Pancreas (tissue), 10 donors: ENCODE measurements around the gene AZGP1. TPM values are rescaled to one million over a fixed set of nuclear protein-coding genes. Genes with fewer than 3 reads are reported as not detected.

Experiments used
- ATAC-seq, 4 donors: fragments of 200-7000 bp; cut with Tn5 transposase; one replicate each; pipeline versions ENCODE4 v1.8.0 to v1.9.1; 2020; ENCODE audit warnings: mild to moderate bottlenecking in 4 of 4, moderate library complexity in 4 of 4
- DNase-seq, 6 donors: peaks; one replicate each; pipeline ENCODE4 v3.0.0-alpha.2; 2020
- FAIRE-seq: peaks from 2 replicates; lab custom pipeline; 2012; peaks lifted over from hg19 to GRCh38; lab: Jason Lieb, UNC
- H3K27ac ChIP-seq, 4 donors: fragments of 200-600 bp; sonication (generic); 1 replicate in 3 of 4; 2 replicates in 1 of 4; pipeline versions ENCODE4 v1.5.0 to v1.8.0; 2020
- H3K27me3 ChIP-seq, 4 donors: fragments of 200-600 bp; one replicate each; pipeline ENCODE4 v1.8.0; 2021
- H3K36me3 ChIP-seq, 3 donors: fragments of 200-600 bp; sonication (generic) in 1 of 3; one replicate each; pipeline versions ENCODE4 v1.5.0 to v1.8.0; 2020 to 2021
- H3K4me1 ChIP-seq, 3 donors: fragments of 200-600 bp; one replicate each; pipeline ENCODE4 v1.8.0; 2021
- H3K4me3 ChIP-seq, 4 donors: fragments of 200-600 bp; sonication (generic) in 2 of 4; one replicate each; pipeline versions ENCODE4 v1.5.0 to v1.8.0; 2020 to 2021
- H3K9me3 ChIP-seq, 4 donors: fragments of 200-600 bp; one replicate each; pipeline ENCODE4 v1.8.0; 2021
- WGBS, 2 donors: extraction: QIAGEN DNeasy Blood & Tissue Kit; methylation state at CpG; one replicate each; pipeline ENCODE4 v1.1.7; 2013; 5-methylcytosine and 5-hydroxymethylcytosine counted together
- intact Hi-C, 3 donors: fragments of 100-400 bp; cut with DNase I; formaldehyde crosslinking; loops; one replicate each; pipeline versions ENCODE4 v1.11.1 to v1.14.2; 2022
- polyA plus RNA-seq, 2 donors: library from polyadenylated mRNA; stranded (reverse); fragments of 200-250 nt; gene quantifications; one replicate each; pipeline ENCODE4 v1.2.3, GENCODE V29; 2013
- total RNA-seq, 6 donors: library from RNA; stranded (reverse); fragmentation: NEBNext Ultra II Directional in 4 of 6; extraction: Animal tissue kit (Norgen Biotek cat#: 25700) in 4 of 6; gene quantifications; one replicate each; pipeline versions ENCODE4 v1.2.1 to v1.2.4, GENCODE V29; 2021 to 2023
- TF ChIP-seq, protein P1 (sequence below), 4 donors: fragments of 200-600 bp; sonication (generic) in 3 of 4; IDR thresholded peaks; one replicate each; pipeline versions ENCODE4 v1.5.0 to v1.8.0; 2021; ENCODE audit warnings: antibody characterized with exemption in 4 of 4
- donor health status: healthy with polysubstance abuse.
- donor health status: DM: no; HTN: no; CAD: no; lungs with moderate emphysema.
- donor health status: DM: no; HTN: no; CAD: no.
- donor health status: control.
- donor health status: control.
- donor health status: Bipolar disorder and iron deficiency.
- donor health status: DM: yes; HTN: yes; CAD: no.
- donor health status: DM: no; HTN: no; CAD: no.
- donor health status: DM: no; HTN: no; CAD: no.
- donor health status: DM: yes; HTN: yes; CAD: no.

AZGP1 gene
- total and polyA plus RNA-seq, 8 donors: 174 to 686 (median 235) TPM

DNA sequence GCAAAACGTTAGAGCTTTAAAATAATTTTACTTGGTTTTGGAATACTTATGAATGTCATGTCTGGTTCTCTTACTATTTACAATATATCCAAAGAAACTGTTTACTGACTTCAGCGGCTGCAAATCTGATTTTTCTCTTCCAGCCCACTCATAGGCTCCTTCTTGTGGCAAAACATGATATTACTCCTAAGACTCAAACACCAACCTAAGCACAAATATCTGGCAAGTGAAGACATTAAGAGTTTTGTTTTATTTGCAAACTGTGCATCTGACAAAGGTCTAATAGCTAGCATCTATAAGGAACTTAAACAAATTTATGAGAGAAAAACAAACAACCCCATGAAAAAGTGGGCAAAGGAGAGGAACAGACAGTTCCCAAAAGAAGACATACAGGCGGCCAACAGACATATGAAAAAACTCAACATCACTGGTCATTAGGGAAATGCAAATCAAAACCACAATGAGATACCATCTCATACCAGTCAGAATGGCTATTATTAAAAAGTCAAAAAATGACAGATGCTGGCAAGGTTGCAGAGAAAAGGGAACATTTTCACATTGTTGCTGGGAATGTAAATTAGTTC is 26.1 kb downstream of the AZGP1 start:
- TF ChIP-seq, protein P1, sequence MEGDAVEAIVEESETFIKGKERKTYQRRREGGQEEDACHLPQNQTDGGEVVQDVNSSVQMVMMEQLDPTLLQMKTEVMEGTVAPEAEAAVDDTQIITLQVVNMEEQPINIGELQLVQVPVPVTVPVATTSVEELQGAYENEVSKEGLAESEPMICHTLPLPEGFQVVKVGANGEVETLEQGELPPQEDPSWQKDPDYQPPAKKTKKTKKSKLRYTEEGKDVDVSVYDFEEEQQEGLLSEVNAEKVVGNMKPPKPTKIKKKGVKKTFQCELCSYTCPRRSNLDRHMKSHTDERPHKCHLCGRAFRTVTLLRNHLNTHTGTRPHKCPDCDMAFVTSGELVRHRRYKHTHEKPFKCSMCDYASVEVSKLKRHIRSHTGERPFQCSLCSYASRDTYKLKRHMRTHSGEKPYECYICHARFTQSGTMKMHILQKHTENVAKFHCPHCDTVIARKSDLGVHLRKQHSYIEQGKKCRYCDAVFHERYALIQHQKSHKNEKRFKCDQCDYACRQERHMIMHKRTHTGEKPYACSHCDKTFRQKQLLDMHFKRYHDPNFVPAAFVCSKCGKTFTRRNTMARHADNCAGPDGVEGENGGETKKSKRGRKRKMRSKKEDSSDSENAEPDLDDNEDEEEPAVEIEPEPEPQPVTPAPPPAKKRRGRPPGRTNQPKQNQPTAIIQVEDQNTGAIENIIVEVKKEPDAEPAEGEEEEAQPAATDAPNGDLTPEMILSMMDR (IDR thresholded peaks at IDR 0.05): peak in 1 of 4 donors; percentile 12
- DNase-seq: no peak
- H3K27ac ChIP-seq: no peak overlapping the region
- no peaks in the 10 kb centered on the region for H3K9me3 ChIP-seq
- FAIRE-seq: no peak
- intact Hi-C loops: no loop called here
- no peak overlapping the region for H3K4me3 ChIP-seq
- ATAC-seq: no peak
- no peaks in the 10 kb centered on the region for H3K27me3 ChIP-seq
- 43 to 48% methylated on average over 3 of the region's 3 CpGs for WGBS, 2 donors
- H3K4me1 ChIP-seq: no peaks in the 10 kb centered on the region
- no peaks in the 10 kb centered on the region for H3K36me3 ChIP-seq

DNA sequence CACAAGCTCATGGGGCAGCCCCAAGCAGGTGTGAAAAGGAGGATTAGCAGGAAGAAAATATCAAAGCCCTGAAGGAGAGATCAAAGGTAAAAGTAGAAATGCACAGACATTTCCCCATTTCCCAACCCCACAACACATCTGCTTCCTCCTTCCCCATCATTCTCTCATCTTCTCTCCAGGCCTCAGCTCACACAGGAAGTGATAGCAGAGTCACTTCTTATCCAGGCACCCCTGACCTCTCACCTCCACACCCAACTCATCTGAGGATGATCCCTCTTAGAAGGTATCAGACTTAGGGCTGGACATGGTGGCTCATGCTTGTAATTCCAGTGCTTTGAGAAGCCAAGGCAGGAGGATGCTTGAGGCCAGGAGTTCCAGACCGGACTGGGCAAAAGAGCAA is 28.2 kb downstream of the AZGP1 start:
- TF ChIP-seq, protein P1 (IDR thresholded peaks at IDR 0.05): no peak
- no peak for DNase-seq
- 79 to 84% methylated on average over 1 of the region's 1 CpG for WGBS, 2 donors
- intact Hi-C loops: no loop called here
- no peaks in the 10 kb centered on the region for H3K4me1 ChIP-seq
- H3K27ac ChIP-seq: no peak overlapping the region
- no peak overlapping the region for H3K4me3 ChIP-seq
- no peak for FAIRE-seq
- no peaks in the 10 kb centered on the region for H3K9me3 ChIP-seq
- H3K27me3 ChIP-seq: no peaks in the 10 kb centered on the region
- H3K36me3 ChIP-seq: no peaks in the 10 kb centered on the region
- ATAC-seq: no peak

DNA sequence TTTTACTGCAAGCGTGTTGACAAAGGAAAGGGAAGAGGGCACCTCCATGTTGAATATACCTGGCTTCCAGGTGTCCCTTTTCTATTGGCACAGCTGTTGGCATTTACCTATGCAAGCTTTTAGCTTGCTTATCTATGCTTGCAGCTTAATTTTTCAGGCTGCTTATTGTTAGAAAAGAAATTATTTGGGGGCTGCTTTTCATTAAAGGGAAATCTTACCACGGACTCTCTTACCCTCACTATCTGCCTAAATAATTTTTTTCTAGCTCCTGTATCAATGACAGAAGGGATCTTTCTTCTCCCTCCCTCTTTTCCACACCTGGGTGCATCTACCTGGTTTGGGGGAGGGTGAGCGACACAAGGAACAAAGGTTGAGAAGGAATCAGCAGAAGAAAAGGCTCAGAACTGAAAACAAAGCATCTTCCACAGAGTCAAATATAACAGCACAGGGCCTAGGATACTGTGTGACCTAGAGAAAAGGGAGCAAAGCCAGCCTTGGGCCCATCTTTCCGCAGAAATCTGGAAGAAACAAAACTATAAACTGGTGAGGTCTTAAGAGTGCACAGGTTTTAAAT is 31.2 kb downstream of the AZGP1 start:
- Histone ChIP-seq H3K36me3 (no peaks in the 10 kb centered on the region), H3K27me3 (no peaks in the 10 kb centered on the region), H3K4me3 (no peak overlapping the region), H3K27ac (no peak overlapping the region), H3K9me3 (no peaks in the 10 kb centered on the region), H3K4me1 (no peaks in the 10 kb centered on the region)
- no peak for ATAC-seq
- intact Hi-C loops: no loop called here
- no peak for FAIRE-seq
- no peak for DNase-seq
- 65 to 69% methylated on average over 4 of the region's 4 CpGs for WGBS, 2 donors
- TF ChIP-seq, protein P1 (IDR thresholded peaks at IDR 0.05): no peak

DNA sequence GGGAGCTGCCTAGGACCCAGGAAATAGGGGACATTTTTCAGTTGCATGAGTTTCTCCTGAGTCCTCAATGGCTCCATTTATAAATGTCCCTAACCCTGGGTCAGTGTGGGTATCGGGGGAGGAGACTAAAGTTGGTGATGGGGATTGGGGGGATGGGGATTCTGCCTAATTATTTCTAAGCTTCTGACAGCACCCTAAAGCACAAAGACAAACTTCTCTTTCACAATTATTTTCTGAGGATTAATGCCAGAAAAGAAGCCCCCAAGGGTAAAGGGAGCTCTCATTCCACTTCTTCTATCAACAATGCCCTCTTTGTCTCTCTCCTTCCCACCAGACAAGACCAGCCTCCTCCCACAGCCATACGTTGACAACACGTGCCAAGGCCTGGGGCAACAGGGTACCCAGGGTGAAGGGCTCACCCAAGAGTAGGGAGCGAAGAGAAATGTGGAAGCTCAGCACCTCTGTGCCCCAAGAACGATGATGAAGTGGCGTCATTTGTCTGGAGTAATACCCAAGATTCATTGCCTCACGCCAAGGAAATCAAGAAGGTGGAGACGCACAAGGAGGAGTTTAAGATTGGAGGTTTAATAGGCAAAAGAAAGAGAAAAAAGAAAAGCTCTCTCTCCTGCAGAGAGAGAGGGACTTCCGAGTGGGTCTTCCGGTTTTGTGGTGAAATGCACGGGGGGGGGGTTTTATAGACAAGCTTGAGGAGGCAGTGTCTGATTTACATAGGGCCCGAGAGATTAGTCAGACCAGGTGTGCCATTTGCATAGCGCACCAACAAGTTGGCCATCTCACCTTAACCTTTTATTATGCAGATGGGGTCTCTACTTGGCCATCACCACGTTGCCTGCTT is 32.0 kb downstream of the AZGP1 start:
- H3K27me3 ChIP-seq: no peaks in the 10 kb centered on the region
- no peaks in the 10 kb centered on the region for H3K9me3 ChIP-seq
- H3K4me1 ChIP-seq: no peaks in the 10 kb centered on the region
- H3K27ac ChIP-seq: no peak overlapping the region
- ATAC-seq (no peak), FAIRE-seq (no peak), DNase-seq (no peak)
- H3K36me3 ChIP-seq: no peaks in the 10 kb centered on the region
- intact Hi-C loops: no loop called here
- WGBS, 2 donors: 55 to 61% methylated on average over 14 of the region's 14 CpGs
- H3K4me3 ChIP-seq: no peak overlapping the region
- TF ChIP-seq, protein P1 (IDR thresholded peaks at IDR 0.05): no peak
